H1 (cell line): Measurements from ENCODE around the gene TOB1.

Experiments
- BACH1 ChIP-seq: IDR thresholded peaks from 2 replicates; pipeline ENCODE4 v1.6.1; 2012; ENCODE audit warnings: low read length, improper control_type of control experiment
- CTCF ChIP-seq, 3 experiments: IDR thresholded peaks; 1 replicate in 2 of 3; 2 replicates in 1 of 3; pipeline versions ENCODE4 v1.5.1 to v1.6.1; 2011; ENCODE audit warnings: low read length in 3 of 3, mild to moderate bottlenecking in 3 of 3, inconsistent platforms in 2 of 3, low read depth in 1 of 3, moderate library complexity in 1 of 3; ENCODE audit not compliant: insufficient read depth in 1 of 3; ENCODE audit errors: control extremely low read depth in 1 of 3
- E2F6 ChIP-seq: IDR thresholded peaks from 2 replicates; pipeline ENCODE4 v1.6.1; 2012; ENCODE audit warnings: inconsistent platforms
- PHF8 ChIP-seq: fragments of 200-600 bp; sonication (generic); conservative IDR thresholded peaks from 2 replicates; pipeline ENCODE4 v1.7.1; 2012; ENCODE audit warnings: low read depth, mild to moderate bottlenecking, inconsistent platforms, low read length, moderate library complexity
- RBBP5 ChIP-seq: IDR thresholded peaks from 2 replicates; pipeline ENCODE4 v1.7.1; 2012; ENCODE audit warnings: low read depth, mild to moderate bottlenecking, inconsistent platforms, low read length, moderate library complexity, borderline replicate concordance

GRCh38 chr17:50850640-50851039 is 15.5 kb downstream of the TOB1 start:
- TF ChIP-seq RBBP5 (no peak), PHF8 (no peak), CTCF (IDR thresholded peaks at IDR 0.05; ENCODE audit: control extremely low read depth in 1 of 3, insufficient read depth in 1 of 3, low read depth in 1 of 3, low read length in 3 of 3) (no peak), E2F6 (no peak), BACH1 (no peak)
